ENCODE data around the gene SPG21. TPM values are rescaled to one million over a fixed set of nuclear protein-coding genes. Genes with fewer than 3 reads are reported as not detected.

Gene SPG21
- total RNA-seq, 1 donor from 2014 or later, result 107 TPM

DNA sequence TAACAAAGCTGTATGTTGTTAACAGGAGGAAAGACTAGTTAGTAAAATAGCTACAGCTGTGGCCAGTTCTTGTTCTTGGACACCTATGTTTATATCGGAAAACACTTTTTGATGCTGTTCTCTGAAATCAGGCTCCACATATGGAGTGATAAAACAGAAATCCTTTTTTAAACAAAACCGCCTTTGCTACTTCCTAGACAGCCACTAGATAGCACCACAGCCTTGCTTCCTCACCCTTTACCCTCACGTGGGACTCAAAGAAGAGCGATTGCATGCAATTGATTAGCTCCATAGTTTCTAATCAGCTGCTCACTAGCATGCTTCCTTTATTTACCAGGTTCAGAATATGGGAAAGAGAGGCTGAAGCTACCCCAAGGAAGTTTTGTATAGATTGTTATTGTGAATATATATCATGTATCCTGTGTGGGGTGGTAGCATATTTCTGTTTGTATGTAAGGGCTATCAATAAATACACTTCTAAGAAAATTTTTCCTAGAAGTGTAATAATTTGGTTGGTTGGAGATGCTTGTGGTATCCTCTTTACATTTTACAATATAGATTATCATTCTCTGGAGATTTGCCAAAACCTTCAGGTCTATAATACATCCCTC is 44.0 kb upstream of the SPG21 start:
- DNase-seq (no peak), ATAC-seq (peak; percentile 11)
- TF ChIP-seq, protein P1, sequence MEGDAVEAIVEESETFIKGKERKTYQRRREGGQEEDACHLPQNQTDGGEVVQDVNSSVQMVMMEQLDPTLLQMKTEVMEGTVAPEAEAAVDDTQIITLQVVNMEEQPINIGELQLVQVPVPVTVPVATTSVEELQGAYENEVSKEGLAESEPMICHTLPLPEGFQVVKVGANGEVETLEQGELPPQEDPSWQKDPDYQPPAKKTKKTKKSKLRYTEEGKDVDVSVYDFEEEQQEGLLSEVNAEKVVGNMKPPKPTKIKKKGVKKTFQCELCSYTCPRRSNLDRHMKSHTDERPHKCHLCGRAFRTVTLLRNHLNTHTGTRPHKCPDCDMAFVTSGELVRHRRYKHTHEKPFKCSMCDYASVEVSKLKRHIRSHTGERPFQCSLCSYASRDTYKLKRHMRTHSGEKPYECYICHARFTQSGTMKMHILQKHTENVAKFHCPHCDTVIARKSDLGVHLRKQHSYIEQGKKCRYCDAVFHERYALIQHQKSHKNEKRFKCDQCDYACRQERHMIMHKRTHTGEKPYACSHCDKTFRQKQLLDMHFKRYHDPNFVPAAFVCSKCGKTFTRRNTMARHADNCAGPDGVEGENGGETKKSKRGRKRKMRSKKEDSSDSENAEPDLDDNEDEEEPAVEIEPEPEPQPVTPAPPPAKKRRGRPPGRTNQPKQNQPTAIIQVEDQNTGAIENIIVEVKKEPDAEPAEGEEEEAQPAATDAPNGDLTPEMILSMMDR (IDR thresholded peaks at IDR 0.05), result peak; percentile 54
- Histone ChIP-seq H3K4me3 (no peak overlapping the region), H3K9me3 (no peaks in the 10 kb centered on the region), H3K27ac (no peak overlapping the region), H3K27me3 (no peaks in the 10 kb centered on the region), H3K36me3 (no peaks in the 10 kb centered on the region), H3K4me1 (peaks cover 8% of the 10 kb centered on the region)
- intact Hi-C loops (cut with DNase I), result no loop called here

GRCh38 chr15:65032801-65033537 is 43.3 kb upstream of the SPG21 start:
- TF ChIP-seq, protein P1 (IDR thresholded peaks at IDR 0.05), result peak; percentile 75
- Histone ChIP-seq H3K9me3 (no peaks in the 10 kb centered on the region), H3K4me3 (no peak overlapping the region), H3K27me3 (no peaks in the 10 kb centered on the region), H3K4me1 (peaks cover 15% of the 10 kb centered on the region), H3K36me3 (no peaks in the 10 kb centered on the region), H3K27ac (no peak overlapping the region)
- peak; percentile 90 for ATAC-seq
- intact Hi-C loops (cut with DNase I), result no loop called here
- DNase-seq, result peak; percentile 84

DNA sequence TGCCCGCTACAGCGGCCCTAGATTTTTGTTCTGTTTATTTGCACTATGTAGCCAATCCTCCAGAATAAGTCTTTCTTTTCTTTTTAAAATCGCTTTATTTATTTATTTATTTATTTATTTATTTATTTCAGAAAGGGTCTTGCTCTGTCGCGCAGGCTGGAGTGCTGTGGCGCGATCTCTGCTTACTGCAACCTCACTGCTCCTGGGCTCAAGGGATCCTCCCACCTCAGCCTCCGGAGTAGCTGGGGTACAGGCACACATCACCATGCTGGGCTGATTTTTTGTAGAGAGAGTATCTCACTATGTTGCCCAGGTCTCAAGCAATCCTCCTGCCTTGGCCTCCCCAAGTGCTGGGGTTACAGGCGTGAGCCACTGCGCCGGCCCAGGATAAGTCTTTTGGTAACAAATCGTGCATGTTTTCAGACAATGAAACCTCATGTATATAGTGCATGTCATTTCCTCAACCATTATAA is 40.1 kb upstream of the SPG21 start:
- no peaks in the 10 kb centered on the region for H3K27me3 ChIP-seq
- ATAC-seq (no peak), DNase-seq (no peak)
- intact Hi-C loops (cut with DNase I), result no loop called here
- H3K4me1 ChIP-seq, result peaks cover 18% of the 10 kb centered on the region
- TF ChIP-seq, protein P1 (IDR thresholded peaks at IDR 0.05), result no peak
- peaks cover 20% of the 10 kb centered on the region for H3K36me3 ChIP-seq
- no peak overlapping the region for H3K27ac ChIP-seq
- no peaks in the 10 kb centered on the region for H3K9me3 ChIP-seq
- peak overlapping the region; percentile 99 for H3K4me3 ChIP-seq

- H3K27me3 ChIP-seq, result no peaks in the 10 kb centered on the region
- peak within 1 kb of the TSS; percentile 82 for H3K27ac ChIP-seq
- DNase-seq (peak; percentile 97), ATAC-seq (peak; percentile 96)
- H3K9me3 ChIP-seq, result no peaks in the 10 kb centered on the region
- peaks cover 18% of the 10 kb centered on the region for H3K4me1 ChIP-seq
- TF ChIP-seq, protein P1 (IDR thresholded peaks at IDR 0.05), result no peak
- H3K4me3 ChIP-seq, result peak within 1 kb of the TSS; percentile 99
- H3K36me3 ChIP-seq, result peaks cover 25% of the 10 kb centered on the region
- intact Hi-C loops (cut with DNase I), result no loop called here
Observed at GRCh38 chr15:65028921-65029735, 39.4 kb upstream of the SPG21 start, which contains the start of gene MTFMT. MTFMT (minus strand) TSS chr15:65029639; CDS start chr15:65029613, 26 bp downstream.

- peaks cover 30% of the 10 kb centered on the region for H3K36me3 ChIP-seq
- H3K4me3 ChIP-seq, result peak overlapping the region; percentile 99
- DNase-seq (no peak), ATAC-seq (no peak)
- TF ChIP-seq, protein P1 (IDR thresholded peaks at IDR 0.05), result no peak
- peaks cover 12% of the 10 kb centered on the region for H3K4me1 ChIP-seq
- H3K9me3 ChIP-seq, result no peaks in the 10 kb centered on the region
- intact Hi-C loops (cut with DNase I), result no loop called here
- no peaks in the 10 kb centered on the region for H3K27me3 ChIP-seq
- H3K27ac ChIP-seq, result peak overlapping the region; percentile 82
Observed at GRCh38 chr15:65028338-65028737, 38.6 kb upstream of the SPG21 start.

All from upper lobe of right lung (tissue), 1 donor.